DOHH2 (cell line): ENCODE measurements around the gene YEATS2.

ENCODE experiments used
- H3F3A ChIP-seq: fragments of 200-600 bp; sonication (generic), shearing (Covaris generic); 2 replicates; pipeline ENCODE4 v1.6.0; 2016; ENCODE audit warnings: antibody characterized with exemption, mild to moderate bottlenecking; ENCODE audit not compliant: control insufficient read depth, insufficient read depth
- H3K27ac ChIP-seq: fragments of 200-600 bp; sonication (generic); 2 replicates; pipeline ENCODE4 v1.5.1; 2014; ENCODE audit warnings: low read depth, mild to moderate bottlenecking, low read length, moderate library complexity
- H3K27me3 ChIP-seq: fragments of 200-600 bp; sonication (generic); 2 replicates; pipeline ENCODE4 v1.6.1; 2014; ENCODE audit warnings: mild to moderate bottlenecking, low read length, mixed read lengths; ENCODE audit not compliant: control insufficient read depth
- H3K36me3 ChIP-seq: fragments of 200-600 bp; sonication (generic); 2 replicates; pipeline ENCODE4 v1.6.1; 2014; ENCODE audit warnings: mild to moderate bottlenecking, low read length, moderate library complexity, mixed read lengths; ENCODE audit not compliant: control insufficient read depth
- H3K4me1 ChIP-seq: fragments of 200-600 bp; sonication (generic); 2 replicates; pipeline ENCODE4 v1.6.1; 2014; ENCODE audit warnings: mild to moderate bottlenecking, low read length, mixed read lengths; ENCODE audit not compliant: control insufficient read depth
- H3K4me2 ChIP-seq: fragments of 200-600 bp; sonication (generic); 2 replicates; pipeline ENCODE4 v1.6.0; 2014; ENCODE audit warnings: mild to moderate bottlenecking, low read length, moderate library complexity
- H3K4me3 ChIP-seq: fragments of 200-600 bp; sonication (generic); 2 replicates; pipeline ENCODE4 v1.5.1; 2014; ENCODE audit warnings: mild to moderate bottlenecking, low read length, mixed read lengths
- H3K79me2 ChIP-seq: fragments of 200-600 bp; sonication (generic); 2 replicates; pipeline ENCODE4 v1.6.1; 2014; ENCODE audit warnings: mild to moderate bottlenecking, low read length, mixed read lengths; ENCODE audit not compliant: control insufficient read depth
- H3K9me2 ChIP-seq: fragments of 200-600 bp; sonication (generic); replicated peaks from 2 replicates; pipeline ENCODE4 v1.6.1; 2014; ENCODE audit warnings: mild to moderate bottlenecking, low read length, mixed read lengths; ENCODE audit not compliant: control insufficient read depth
- H3K9me3 ChIP-seq: fragments of 200-600 bp; sonication (generic); 2 replicates; pipeline ENCODE4 v1.6.1; 2014; ENCODE audit warnings: antibody characterized with exemption, low read length, mixed read lengths; ENCODE audit not compliant: control insufficient read depth, insufficient read depth
- H4K20me1 ChIP-seq: fragments of 200-600 bp; sonication (generic); 2 replicates; pipeline ENCODE4 v1.6.0; 2014; ENCODE audit warnings: low read depth, mild to moderate bottlenecking, antibody characterized with exemption, low read length, moderate library complexity; ENCODE audit not compliant: control insufficient read depth, insufficient read depth
- CTCF ChIP-seq: fragments of 200-600 bp; sonication (generic); IDR thresholded peaks from one replicate; pipeline ENCODE4 v1.5.1; 2014; ENCODE audit warnings: antibody characterized with exemption, mild to moderate bottlenecking, low read depth, low read length; ENCODE audit not compliant: poor library complexity, severe bottlenecking
- EZH2phosphoT487 ChIP-seq: fragments of 200-600 bp; sonication (generic); IDR thresholded peaks from 2 replicates; pipeline ENCODE4 v1.6.1; 2017; ENCODE audit warnings: borderline replicate concordance, mild to moderate bottlenecking, antibody characterized with exemption, low read length, moderate library complexity, mixed read lengths

YEATS2 gene

GRCh38 chr3:183697610-183698317 lies at the start of gene YEATS2:
YEATS2 (plus strand) TSS chr3:183697797; CDS start chr3:183715163, 17,366 bp downstream.
- Histone ChIP-seq H3K79me2 (peaks cover 57% of the 10 kb centered on the region), H3K36me3 (peaks cover 30% of the 10 kb centered on the region), H3K4me2 (peak within 1 kb of the TSS; percentile 81), H3K4me3 (peak within 1 kb of the TSS; percentile 82), H3K27ac (peak within 1 kb of the TSS; percentile 78), H3K4me1 (peaks cover 32% of the 10 kb centered on the region), H3K27me3 (no peaks in the 10 kb centered on the region), H3F3A (peaks cover 6% of the 10 kb centered on the region; the same call in 1 of the 2 replicates), H3K9me2 (no peaks in the 10 kb centered on the region), H3K9me3 (no peaks in the 10 kb centered on the region), H4K20me1 (peaks cover 20% of the 10 kb centered on the region)
- TF ChIP-seq EZH2phosphoT487, result no peak
- TF ChIP-seq CTCF, result no peak

DNA sequence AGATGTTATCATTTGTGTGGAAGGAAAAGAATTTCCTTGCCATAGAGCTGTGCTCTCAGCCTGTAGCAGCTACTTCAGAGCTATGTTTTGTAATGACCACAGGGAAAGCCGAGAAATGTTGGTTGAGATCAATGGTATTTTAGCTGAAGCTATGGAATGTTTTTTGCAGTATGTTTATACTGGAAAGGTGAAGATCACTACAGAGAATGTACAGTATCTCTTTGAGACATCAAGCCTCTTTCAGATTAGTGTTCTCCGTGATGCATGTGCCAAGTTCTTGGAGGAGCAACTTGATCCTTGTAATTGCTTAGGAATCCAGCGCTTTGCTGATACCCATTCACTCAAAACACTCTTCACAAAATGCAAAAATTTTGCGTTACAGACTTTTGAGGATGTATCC lies 47.0 kb upstream of the YEATS2 start:
- Histone ChIP-seq H3K4me1 (no peaks in the 10 kb centered on the region), H3K4me2 (no peak overlapping the region), H3K27ac (no peak overlapping the region), H3K4me3 (no peak overlapping the region), H3K36me3 (peaks cover 57% of the 10 kb centered on the region), H3F3A (no peaks in the 10 kb centered on the region), H3K79me2 (peaks cover 13% of the 10 kb centered on the region), H3K9me3 (peaks cover 32% of the 10 kb centered on the region), H3K9me2 (no peaks in the 10 kb centered on the region), H3K27me3 (no peaks in the 10 kb centered on the region), H4K20me1 (no peaks in the 10 kb centered on the region)
- TF ChIP-seq CTCF (no peak), EZH2phosphoT487 (no peak)

DNA sequence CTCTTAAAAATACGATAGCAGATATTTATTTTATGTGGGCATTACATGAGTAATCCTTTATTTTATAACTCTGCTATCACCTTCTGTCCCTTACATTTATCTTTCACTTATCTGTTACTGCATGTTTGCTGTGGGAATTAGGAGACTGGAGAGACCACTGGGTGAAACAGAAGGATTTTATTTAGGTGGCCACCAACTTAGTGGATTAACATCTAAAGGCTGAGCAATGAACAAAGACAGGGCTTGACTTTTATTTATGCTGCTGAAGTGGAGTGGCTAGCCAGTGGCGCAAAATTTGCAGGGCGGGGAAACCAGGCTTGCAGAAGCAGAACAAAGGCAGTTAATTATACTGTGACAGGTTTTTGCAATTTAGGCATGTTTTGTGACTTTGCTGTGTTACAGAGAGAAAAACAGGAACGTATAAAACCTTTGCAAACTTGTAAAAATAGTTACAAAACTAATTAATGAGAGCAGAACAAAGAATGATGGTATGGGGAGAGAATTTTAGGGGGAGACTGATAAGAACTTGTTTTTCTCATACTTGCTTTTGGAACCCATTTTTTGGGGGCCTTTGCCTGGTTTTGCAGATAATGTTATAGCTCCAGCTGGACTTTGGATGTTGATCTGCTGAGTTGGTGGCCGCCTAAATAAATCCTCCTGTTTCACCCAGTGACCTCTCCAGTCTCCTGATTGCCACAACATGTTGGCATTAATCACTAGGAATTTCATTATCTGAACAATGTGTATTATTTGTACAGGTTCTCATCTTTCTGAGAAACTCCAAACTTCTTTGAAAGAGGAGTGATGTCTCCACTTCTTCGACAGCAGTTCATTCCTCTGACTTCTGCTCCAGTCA lies 44.2 kb upstream of the YEATS2 start:
- TF ChIP-seq EZH2phosphoT487 (no peak), CTCF (no peak)
- no peak overlapping the region for H3K27ac ChIP-seq
- H3K4me2 ChIP-seq, result no peak overlapping the region
- peaks cover 60% of the 10 kb centered on the region for H3K36me3 ChIP-seq
- H3K79me2 ChIP-seq, result peaks cover 19% of the 10 kb centered on the region
- H3K4me3 ChIP-seq, result no peak overlapping the region
- H4K20me1 ChIP-seq, result no peaks in the 10 kb centered on the region
- H3K9me2 ChIP-seq, result no peaks in the 10 kb centered on the region
- no peaks in the 10 kb centered on the region for H3K4me1 ChIP-seq
- H3K9me3 ChIP-seq, result peaks cover 32% of the 10 kb centered on the region
- H3K27me3 ChIP-seq, result no peaks in the 10 kb centered on the region
- H3F3A ChIP-seq, result no peaks in the 10 kb centered on the region
